ENCODE measurements around the gene NOS1AP. TPM values are rescaled to one million over a fixed set of nuclear protein-coding genes. Genes with fewer than 3 reads are reported as not detected.

Gene NOS1AP
- total RNA-seq, 1 experiment from 2014 or later, result 2.6 TPM

DNA sequence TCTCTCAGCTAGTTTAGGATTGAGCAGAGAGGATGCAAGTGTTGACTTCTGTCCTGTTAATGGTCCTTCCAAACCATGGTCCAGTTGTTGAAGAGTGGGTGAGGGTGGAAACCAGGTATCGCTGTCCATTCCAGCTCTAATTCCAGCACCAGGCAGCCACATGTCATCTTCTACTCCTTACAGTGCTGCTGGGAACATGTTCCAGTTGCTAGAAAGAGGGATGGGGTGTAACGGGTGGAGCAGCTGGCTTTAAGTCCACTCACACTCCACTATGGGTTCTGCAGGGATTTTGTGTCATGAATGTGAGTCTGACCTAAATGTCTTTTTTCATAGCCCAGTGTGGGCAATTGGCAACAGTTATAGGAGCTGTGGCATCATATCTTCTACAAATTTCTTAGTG lies 25.2 kb downstream of the NOS1AP start:
- intact Hi-C loops (cut with micrococcal nuclease), result loop anchor here (5.0 kb wide), 1 partner anchor 43 kb away; no protein-coding TSS in a partner anchor
- Histone ChIP-seq H2AFZ (ENCODE audit: low read length) (no peak overlapping the region), H3K36me3 (ENCODE audit: low read depth, low read length) (no peaks in the 10 kb centered on the region), H3K27me3 (ENCODE audit: low read length) (no peaks in the 10 kb centered on the region), H4K20me1 (ENCODE audit: low read length) (no peaks in the 10 kb centered on the region), H3K9me3 (ENCODE audit: low read length) (no peaks in the 10 kb centered on the region), H3F3A (ENCODE audit: low read length, unreplicated experiment) (no peaks in the 10 kb centered on the region), H3K4me2 (ENCODE audit: low read length) (no peak overlapping the region), H3K9me2 (replicated peaks; ENCODE audit: low read length) (no peaks in the 10 kb centered on the region), H3K79me2 (ENCODE audit: low read length) (0 out of 2 replicates have a peak, but pooled peaks cover under 1% of the 10 kb centered on the region), H3K4me3 (ENCODE audit: low read length) (no peak overlapping the region), H3K4me1 (ENCODE audit: insufficient read depth, low read length) (peaks cover 34% of the 10 kb centered on the region), H3K27ac (ENCODE audit: low read length) (no peak overlapping the region), H3K9ac (ENCODE audit: low read length) (no peak overlapping the region)
- ChIA-PET POLR2A (ENCODE audit: unreplicated experiment) (no interaction called here), CTCF (interaction anchor here (0.6 kb wide), 1 partner anchor 81 kb away, joined by 4 read pairs; no protein-coding TSS in a partner anchor)
- ATAC-seq (no peak), DNase-seq (no peak)
- TF ChIP-seq, protein P1, sequence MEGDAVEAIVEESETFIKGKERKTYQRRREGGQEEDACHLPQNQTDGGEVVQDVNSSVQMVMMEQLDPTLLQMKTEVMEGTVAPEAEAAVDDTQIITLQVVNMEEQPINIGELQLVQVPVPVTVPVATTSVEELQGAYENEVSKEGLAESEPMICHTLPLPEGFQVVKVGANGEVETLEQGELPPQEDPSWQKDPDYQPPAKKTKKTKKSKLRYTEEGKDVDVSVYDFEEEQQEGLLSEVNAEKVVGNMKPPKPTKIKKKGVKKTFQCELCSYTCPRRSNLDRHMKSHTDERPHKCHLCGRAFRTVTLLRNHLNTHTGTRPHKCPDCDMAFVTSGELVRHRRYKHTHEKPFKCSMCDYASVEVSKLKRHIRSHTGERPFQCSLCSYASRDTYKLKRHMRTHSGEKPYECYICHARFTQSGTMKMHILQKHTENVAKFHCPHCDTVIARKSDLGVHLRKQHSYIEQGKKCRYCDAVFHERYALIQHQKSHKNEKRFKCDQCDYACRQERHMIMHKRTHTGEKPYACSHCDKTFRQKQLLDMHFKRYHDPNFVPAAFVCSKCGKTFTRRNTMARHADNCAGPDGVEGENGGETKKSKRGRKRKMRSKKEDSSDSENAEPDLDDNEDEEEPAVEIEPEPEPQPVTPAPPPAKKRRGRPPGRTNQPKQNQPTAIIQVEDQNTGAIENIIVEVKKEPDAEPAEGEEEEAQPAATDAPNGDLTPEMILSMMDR (conservative IDR thresholded peaks at IDR 0.05; ENCODE audit: low read depth, low read length), result no peak
- TF ChIP-seq EZH2phosphoT487 (IDR thresholded peaks at IDR 0.05; ENCODE audit: borderline replicate concordance, low read length) (no peak), EZH2 (IDR thresholded peaks at IDR 0.05; ENCODE audit: low read length, unreplicated experiment) (no peak)
- BruUV-seq (replicated peaks), result no TSS peak

DNA sequence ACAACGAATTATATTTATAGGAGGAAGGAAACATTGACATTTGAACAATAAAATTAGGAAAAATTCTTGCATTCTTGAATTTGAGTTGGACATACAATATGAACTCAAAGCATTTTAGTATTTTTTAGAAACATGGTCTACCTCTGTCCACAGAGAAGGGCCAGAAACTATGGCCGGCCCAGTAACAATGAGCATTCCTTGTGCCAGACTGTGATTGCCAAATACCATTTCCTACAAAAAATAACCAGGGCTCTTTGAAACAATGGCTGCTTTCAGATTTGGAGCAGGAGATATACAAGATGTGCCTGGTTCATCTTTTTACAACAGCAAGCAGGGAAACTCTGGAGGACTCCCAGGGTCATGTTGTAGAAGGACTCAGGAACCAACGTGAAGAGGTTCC lies 38.4 kb downstream of the NOS1AP start:
- no peak overlapping the region for H3K27ac ChIP-seq (ENCODE audit: low read length)
- ChIA-PET POLR2A (ENCODE audit: unreplicated experiment) (no interaction called here), CTCF (no interaction called here)
- no peak overlapping the region for H2AFZ ChIP-seq (ENCODE audit: low read length)
- ATAC-seq (no peak), DNase-seq (no peak)
- H3K27me3 ChIP-seq (ENCODE audit: low read length), result no peaks in the 10 kb centered on the region
- no peaks in the 10 kb centered on the region for H3K9me3 ChIP-seq (ENCODE audit: low read length)
- H4K20me1 ChIP-seq (ENCODE audit: low read length), result no peaks in the 10 kb centered on the region
- intact Hi-C loops (cut with micrococcal nuclease), result no loop called here
- TF ChIP-seq EZH2phosphoT487 (IDR thresholded peaks at IDR 0.05; ENCODE audit: borderline replicate concordance, low read length), result no peak
- TF ChIP-seq, protein P1 (conservative IDR thresholded peaks at IDR 0.05; ENCODE audit: low read depth, low read length), result no peak
- no peak for TF ChIP-seq EZH2 (IDR thresholded peaks at IDR 0.05; ENCODE audit: low read length, unreplicated experiment)
- H3K4me3 ChIP-seq (ENCODE audit: low read length), result no peak overlapping the region
- H3K9ac ChIP-seq (ENCODE audit: low read length), result no peak overlapping the region
- no peaks in the 10 kb centered on the region for H3K36me3 ChIP-seq (ENCODE audit: low read depth, low read length)
- no peaks in the 10 kb centered on the region for H3K9me2 ChIP-seq (replicated peaks; ENCODE audit: low read length)
- no peaks in the 10 kb centered on the region for H3F3A ChIP-seq (ENCODE audit: low read length, unreplicated experiment)
- H3K79me2 ChIP-seq (ENCODE audit: low read length), result no peaks in the 10 kb centered on the region
- BruUV-seq (replicated peaks), result no TSS peak
- H3K4me1 ChIP-seq (ENCODE audit: insufficient read depth, low read length), result no peaks in the 10 kb centered on the region
- H3K4me2 ChIP-seq (ENCODE audit: low read length), result no peak overlapping the region

DNA sequence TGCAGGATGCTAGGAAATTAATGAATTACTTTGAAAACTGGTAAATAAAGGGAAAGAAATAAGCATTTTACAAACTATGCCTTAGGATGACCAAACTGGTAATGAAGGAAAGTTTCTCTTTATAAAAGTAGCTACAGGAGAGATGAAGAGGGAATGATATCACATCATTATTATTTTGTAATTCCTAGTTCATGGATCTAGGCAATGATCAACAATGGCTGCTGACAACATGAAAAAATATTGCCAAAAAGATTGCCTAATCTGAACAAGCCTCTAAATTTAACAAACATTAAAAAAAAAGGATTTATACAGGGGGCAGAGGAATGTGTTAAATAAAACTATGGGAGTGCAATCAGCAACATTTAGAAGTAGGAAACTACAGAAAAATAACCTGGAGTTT lies 38.9 kb downstream of the NOS1AP start:
- Histone ChIP-seq H3K79me2 (ENCODE audit: low read length) (no peaks in the 10 kb centered on the region), H4K20me1 (ENCODE audit: low read length) (no peaks in the 10 kb centered on the region), H3K27me3 (ENCODE audit: low read length) (no peaks in the 10 kb centered on the region), H3K9me2 (replicated peaks; ENCODE audit: low read length) (no peaks in the 10 kb centered on the region), H3K36me3 (ENCODE audit: low read depth, low read length) (no peaks in the 10 kb centered on the region), H3K9ac (ENCODE audit: low read length) (no peak overlapping the region), H3K9me3 (ENCODE audit: low read length) (no peaks in the 10 kb centered on the region), H3K4me1 (ENCODE audit: insufficient read depth, low read length) (no peaks in the 10 kb centered on the region), H3K27ac (ENCODE audit: low read length) (no peak overlapping the region), H3K4me3 (ENCODE audit: low read length) (no peak overlapping the region), H3F3A (ENCODE audit: low read length, unreplicated experiment) (no peaks in the 10 kb centered on the region), H2AFZ (ENCODE audit: low read length) (no peak overlapping the region), H3K4me2 (ENCODE audit: low read length) (no peak overlapping the region)
- ChIA-PET CTCF (no interaction called here), POLR2A (ENCODE audit: unreplicated experiment) (no interaction called here)
- ATAC-seq (no peak), DNase-seq (no peak)
- TF ChIP-seq, protein P1 (conservative IDR thresholded peaks at IDR 0.05; ENCODE audit: low read depth, low read length), result no peak
- no peak for TF ChIP-seq EZH2 (IDR thresholded peaks at IDR 0.05; ENCODE audit: low read length, unreplicated experiment)
- no peak for TF ChIP-seq EZH2phosphoT487 (IDR thresholded peaks at IDR 0.05; ENCODE audit: borderline replicate concordance, low read length)
- no TSS peak for BruUV-seq (replicated peaks)
- intact Hi-C loops (cut with micrococcal nuclease), result no loop called here
